SW 1271 (cell line): ENCODE measurements around the gene USP26.
"Not testable (repeated sequence)": the region's sequence is repeated elsewhere in the genome, so short reads cannot be mapped to it uniquely, and the experiment has no call there.

ENCODE experiments used
- DNase-seq, 2 experiments: peaks; one replicate each; lab custom pipeline; 2025; lab: John Stamatoyannopoulos, UW

The USP26 gene

GRCh38 chrX:133042260-133042659, 54.6 kb downstream of the USP26 start:
- DNase-seq = no peak

GRCh38 chrX:133033010-133033409, 63.9 kb downstream of the USP26 start:
- DNase-seq = no peak

- no peak for DNase-seq
Observed at GRCh38 chrX:133018229-133018628, 78.7 kb downstream of the USP26 start.

GRCh38 chrX:133007458-133007857, 89.5 kb downstream of the USP26 start:
- no peak for DNase-seq

GRCh38 chrX:133005616-133006015, 91.3 kb downstream of the USP26 start:
- DNase-seq = no peak

- DNase-seq = peak in 1 of 2 experiments; percentile 1
Observed at GRCh38 chrX:133005042-133005441, 91.9 kb downstream of the USP26 start.

GRCh38 chrX:132999209-132999608, 97.7 kb downstream of the USP26 start:
- DNase-seq = no peak

- no peak for DNase-seq
Observed at GRCh38 chrX:132990835-132991234, 106.1 kb downstream of the USP26 start.

- no peak for DNase-seq
Observed at GRCh38 chrX:132986556-132986955, 110.4 kb downstream of the USP26 start.

GRCh38 chrX:132984058-132984650, 112.8 kb downstream of the USP26 start:
- no peak for DNase-seq

- DNase-seq = no peak
Observed at GRCh38 chrX:132983496-132983895, 113.4 kb downstream of the USP26 start.

GRCh38 chrX:132980035-132980434, 116.9 kb downstream of the USP26 start:
- DNase-seq = not testable (repeated sequence)
